K562 (cell line): ENCODE measurements around the gene ARMC2. TPM values are rescaled to one million over a fixed set of nuclear protein-coding genes. Genes with fewer than 3 reads are reported as not detected.

Source experiments
- ATAC-seq: fragments of 200-7000 bp; cut with Tn5 transposase; 3 replicates; pipeline ENCODE4 v1.9.1; 2020; ENCODE audit warnings: moderate library complexity
- BruUV-seq: library from RNA; stranded (reverse); fragments of 400-500 nt; replicated peaks from 2 replicates; lab custom pipeline; 2021; lab: Mats Ljungman, UMichigan
- CTCF ChIA-PET: fragments of 300-600 bp; formaldehyde crosslinking; extraction: SDS; loops from one replicate; lab custom pipeline; 2021; ENCODE audit warnings: low intra/inter-chr PET ratio; lab: Yijun Ruan, JAX
- POLR2A ChIA-PET: fragments of 300-600, 350-650 bp; sonication (Branson Sonifier 250); formaldehyde crosslinking; extraction: SDS; loops from one replicate; lab custom pipeline; 2021; ENCODE audit warnings: antibody characterized with exemption, inconsistent platforms; lab: Yijun Ruan, JAX
- DNase-seq, 4 experiments: peaks; one replicate each; pipeline versions ENCODE4 v3.0.0 to v3.0.0-alpha.2; 2011 to 2018; ENCODE audit warnings: low spot score in 3 of 4, mixed read lengths in 3 of 4; ENCODE audit errors: extremely low read depth in 1 of 4
- FAIRE-seq: peaks from 2 replicates; lab custom pipeline; 2011; peaks lifted over from hg19 to GRCh38; lab: Jason Lieb, UNC
- H2AFZ ChIP-seq: 2 replicates; pipeline ENCODE4 v1.6.0; 2011; ENCODE audit warnings: low read depth, low read length, control low read depth, inconsistent platforms
- H3K27ac ChIP-seq: fragments of 200-600 bp; 3 replicates; pipeline ENCODE4 v1.8.0; 2011; ENCODE audit warnings: low read depth, mild to moderate bottlenecking, control low read depth, inconsistent platforms, low read length, moderate library complexity, mixed read lengths; ENCODE audit errors: extremely low read depth
- H3K27me3 ChIP-seq, 2 experiments: fragments of 300-600 bp in 1 of 2; 2 replicates in 1 of 2; 3 replicates in 1 of 2; pipeline versions ENCODE4 v1.6.0 to v1.8.0; 2011; ENCODE audit warnings: inconsistent platforms in 2 of 2, low read length in 2 of 2, mild to moderate bottlenecking in 1 of 2, mixed read lengths in 1 of 2, moderate library complexity in 1 of 2; ENCODE audit not compliant: control insufficient read depth in 2 of 2, insufficient read depth in 2 of 2
- H3K36me3 ChIP-seq: fragments of 300-600 bp; 3 replicates; pipeline ENCODE4 v1.8.0; 2011; ENCODE audit warnings: mild to moderate bottlenecking, low read length, inconsistent platforms; ENCODE audit not compliant: control insufficient read depth, insufficient read depth
- H3K4me1 ChIP-seq, 2 experiments: fragments of 200-600 bp in 1 of 2; replicated peaks in 1 of 2; 2 replicates in 1 of 2; 3 replicates in 1 of 2; pipeline versions ENCODE4 v1.5.1 to v1.8.0; 2011; ENCODE audit warnings: inconsistent platforms in 2 of 2, low read length in 2 of 2, mild to moderate bottlenecking in 1 of 2, mixed read lengths in 1 of 2, moderate library complexity in 1 of 2; ENCODE audit not compliant: control insufficient read depth in 2 of 2, insufficient read depth in 2 of 2
- H3K4me2 ChIP-seq: 2 replicates; pipeline ENCODE4 v1.6.1; 2011; ENCODE audit warnings: low read length, control low read depth, inconsistent platforms, mixed read lengths; ENCODE audit not compliant: insufficient read depth
- H3K4me3 ChIP-seq: fragments of 200-600 bp; sonication (generic), shearing (Covaris generic); 2 replicates; pipeline ENCODE4 v1.5.1; 2016; ENCODE audit warnings: control low read depth, inconsistent platforms
- H3K79me2 ChIP-seq: fragments of 200-600 bp; 3 replicates; pipeline ENCODE4 v1.8.0; 2011; ENCODE audit warnings: low read length, inconsistent platforms; ENCODE audit not compliant: control insufficient read depth, insufficient read depth
- H3K9ac ChIP-seq, 2 experiments: 2 replicates each; pipeline versions ENCODE4 v1.6.0 to v1.6.1; 2011; ENCODE audit warnings: low read depth in 2 of 2, low read length in 2 of 2, control low read depth in 1 of 2, inconsistent platforms in 1 of 2, mild to moderate bottlenecking in 1 of 2, mixed read lengths in 1 of 2; ENCODE audit not compliant: insufficient read depth in 1 of 2
- H3K9me1 ChIP-seq: one replicate; pipeline ENCODE4 v1.6.0; 2011; ENCODE audit warnings: inconsistent platforms, mild to moderate bottlenecking, low read length, moderate library complexity; ENCODE audit not compliant: control insufficient read depth, insufficient read depth
- H3K9me3 ChIP-seq: replicated peaks from 2 replicates; pipeline ENCODE4 v1.5.1; 2011; ENCODE audit warnings: low read depth, low read length, inconsistent platforms; ENCODE audit not compliant: control insufficient read depth, insufficient read depth
- H4K20me1 ChIP-seq: replicated peaks from 2 replicates; pipeline ENCODE4 v1.6.1; 2011; ENCODE audit warnings: low read length, inconsistent platforms, mixed read lengths; ENCODE audit not compliant: control insufficient read depth, insufficient read depth
- CBX1 ChIP-seq: sonication (generic); IDR thresholded peaks from 2 replicates; pipeline ENCODE4 v1.6.1; 2016; ENCODE audit warnings: antibody characterized with exemption, low read depth, mild to moderate bottlenecking
- EGR1 ChIP-seq: fragments of 450-650 bp; conservative IDR thresholded peaks from 2 replicates; pipeline ENCODE4 v1.6.1; 2017; ENCODE audit warnings: mild to moderate bottlenecking
- ELF1 ChIP-seq: fragments of 200-800 bp; sonication (Bioruptor generic); IDR thresholded peaks from 2 replicates; pipeline ENCODE4 v1.6.1; 2016; ENCODE audit warnings: missing genetic modification characterization, missing compliant biosample characterization
- HINFP ChIP-seq: fragments of 450-650 bp; conservative IDR thresholded peaks from 2 replicates; pipeline ENCODE4 v1.6.1; 2016; ENCODE audit warnings: missing genetic modification characterization, low read depth, mild to moderate bottlenecking, control low read depth, missing compliant biosample characterization
- NFATC3 ChIP-seq: fragments of 450-650 bp; IDR thresholded peaks from 2 replicates; pipeline ENCODE4 v1.6.1; 2017; ENCODE audit warnings: mild to moderate bottlenecking
- NKRF ChIP-seq: fragments of 450-650 bp; IDR thresholded peaks from 2 replicates; pipeline ENCODE4 v1.6.1; 2016; ENCODE audit warnings: borderline replicate concordance
- ZNF277 ChIP-seq: fragments of 250-450 bp; sonication (Bioruptor Pico); IDR thresholded peaks from 2 replicates; pipeline ENCODE4 v1.8.0; 2022; ENCODE audit warnings: inconsistent platforms, mild to moderate bottlenecking, moderate library complexity, borderline replicate concordance
- WGBS: fragments of 100-300 bp; shearing (Covaris generic); methylation state at CpG from one replicate; pipeline ENCODE4 v1.1.6; 2016; ENCODE audit warnings: low coverage, mixed read lengths; ENCODE audit not compliant: insufficient coverage; ENCODE audit errors: missing lambda C conversion rate; 5-methylcytosine and 5-hydroxymethylcytosine counted together
- in situ Hi-C: fragments of 300-500 bp; cut with MboI; formaldehyde crosslinking; loops from 4 replicates; pipeline ENCODE4 v1.15.0; 2018; ENCODE audit warnings: inconsistent platforms, mixed read lengths
- intact Hi-C: fragments of 100-400 bp; cut with micrococcal nuclease; formaldehyde crosslinking; loops from 2 replicates; pipeline ENCODE4 v1.14.2; 2022
- polyA plus RNA-seq, 8 experiments: library from polyadenylated mRNA; depleted of rRNA in 4 of 8; stranded (reverse) in 5 of 8; unstranded in 3 of 8; fragments of >200 nt; fragmentation: Nextera tagmentation in 2 of 8; fragmentation: Illumina TruSeq in 1 of 8; extraction: Ambion mirVana in 2 of 8; extraction: Trizol in 1 of 8; gene quantifications; 2 replicates each; pipeline versions ENCODE4 v1.2.1 to v1.2.3, GENCODE V29; 2011 to 2014; ENCODE audit warnings: inconsistent platforms in 1 of 8, missing spikeins in 1 of 8
- total RNA-seq, 7 experiments: library from RNA; depleted of rRNA in 6 of 7; stranded (reverse); fragments of >200 nt in 6 of 7; fragmentation: Illumina TruSeq in 2 of 7; extraction: Trizol in 2 of 7; gene quantifications; 2 replicates each; pipeline versions ENCODE4 v1.2.1 to v1.2.3, GENCODE V29; 2011 to 2021; ENCODE audit warnings: low replicate concordance in 1 of 7

Gene ARMC2
- total and polyA plus RNA-seq, 9 of the 15 experiments (the other 6 are each of a cell fraction or from before 2014, with no cell fraction given) = 0.14 to 3.0 (median 0.82) TPM

- TF ChIP-seq HINFP (tag) (no peak), CBX1 (no peak), NKRF (no peak)
Measured at GRCh38 chr6:108941281-108941680, 93.1 kb downstream of the ARMC2 start (continued).

- BruUV-seq = no TSS peak
- no peak overlapping the region for H2AFZ ChIP-seq
- H3K9ac ChIP-seq = no peak overlapping the region
- ATAC-seq (no peak), DNase-seq (no peak), FAIRE-seq (no peak)
- H3K9me3 ChIP-seq = no peaks in the 10 kb centered on the region
- in situ Hi-C loops (no loop called here), intact Hi-C loops (no loop called here)
- no peak overlapping the region for H3K27ac ChIP-seq
- WGBS = 4% methylated on average over 2 of the region's 2 CpGs
- no peak overlapping the region for H3K4me2 ChIP-seq
- no peaks in the 10 kb centered on the region; a peak in 1 of 5 replicates for H3K4me1 ChIP-seq
- no peaks in the 10 kb centered on the region for H3K9me1 ChIP-seq
- H3K4me3 ChIP-seq = no peak overlapping the region
- H3K36me3 ChIP-seq = no peaks in the 10 kb centered on the region
- H3K79me2 ChIP-seq = no peaks in the 10 kb centered on the region
- ChIA-PET POLR2A (interaction anchor here (1.4 kb wide), 1 partner anchor 16 kb away, joined by 3 read pairs; no protein-coding TSS in a partner anchor), CTCF (no interaction called here)
- H3K27me3 ChIP-seq = peaks cover 12 to 25% of the 10 kb centered on the region in 2 experiments; a peak in 4 of 5 replicates
- TF ChIP-seq EGR1 = no peak
- TF ChIP-seq NFATC3 = no peak
- TF ChIP-seq ELF1 (tag) = no peak
- no peak for TF ChIP-seq ZNF277 (CRISPR knock-in tag)
- H4K20me1 ChIP-seq = no peaks in the 10 kb centered on the region
Measured at GRCh38 chr6:108941859-108942258, 93.6 kb downstream of the ARMC2 start.
